C4-2B (cell line): Measurements from ENCODE around the gene ANKRD12.

Experiments
- H3K27ac ChIP-seq: fragments of 450-650 bp; 2 replicates; pipeline ENCODE4 v1.5.1; 2017
- ZFX ChIP-seq: fragments of 450-650 bp; IDR thresholded peaks from 2 replicates; pipeline ENCODE4 v1.6.1; 2017
- TF ChIP-seq, protein P1 (sequence below): fragments of 450-650 bp; conservative IDR thresholded peaks from 2 replicates; pipeline ENCODE4 v1.5.1; 2017; ENCODE audit warnings: mild to moderate bottlenecking

ANKRD12 gene

DNA sequence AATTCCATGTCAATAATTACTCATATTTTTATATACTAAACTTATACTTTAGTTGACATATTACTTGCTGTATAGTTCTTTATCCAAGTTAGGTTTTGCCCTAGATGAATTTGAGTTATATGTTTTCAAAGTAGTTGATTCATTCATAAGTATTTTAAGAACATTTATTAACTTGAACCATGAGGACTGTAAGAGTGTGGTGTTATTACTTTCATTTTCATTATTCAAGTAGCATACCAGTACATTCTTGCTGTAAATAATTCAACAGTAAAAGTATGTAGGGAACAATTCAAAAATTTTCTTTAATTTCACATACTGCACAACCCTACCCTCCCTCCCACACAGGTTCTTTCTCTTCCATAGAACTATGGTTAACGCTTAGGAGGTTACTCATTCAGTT lies 75.4 kb downstream of the ANKRD12 start:
- no peak for TF ChIP-seq ZFX
- TF ChIP-seq, protein P1, sequence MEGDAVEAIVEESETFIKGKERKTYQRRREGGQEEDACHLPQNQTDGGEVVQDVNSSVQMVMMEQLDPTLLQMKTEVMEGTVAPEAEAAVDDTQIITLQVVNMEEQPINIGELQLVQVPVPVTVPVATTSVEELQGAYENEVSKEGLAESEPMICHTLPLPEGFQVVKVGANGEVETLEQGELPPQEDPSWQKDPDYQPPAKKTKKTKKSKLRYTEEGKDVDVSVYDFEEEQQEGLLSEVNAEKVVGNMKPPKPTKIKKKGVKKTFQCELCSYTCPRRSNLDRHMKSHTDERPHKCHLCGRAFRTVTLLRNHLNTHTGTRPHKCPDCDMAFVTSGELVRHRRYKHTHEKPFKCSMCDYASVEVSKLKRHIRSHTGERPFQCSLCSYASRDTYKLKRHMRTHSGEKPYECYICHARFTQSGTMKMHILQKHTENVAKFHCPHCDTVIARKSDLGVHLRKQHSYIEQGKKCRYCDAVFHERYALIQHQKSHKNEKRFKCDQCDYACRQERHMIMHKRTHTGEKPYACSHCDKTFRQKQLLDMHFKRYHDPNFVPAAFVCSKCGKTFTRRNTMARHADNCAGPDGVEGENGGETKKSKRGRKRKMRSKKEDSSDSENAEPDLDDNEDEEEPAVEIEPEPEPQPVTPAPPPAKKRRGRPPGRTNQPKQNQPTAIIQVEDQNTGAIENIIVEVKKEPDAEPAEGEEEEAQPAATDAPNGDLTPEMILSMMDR, result no peak
- H3K27ac ChIP-seq, result no peak overlapping the region

DNA sequence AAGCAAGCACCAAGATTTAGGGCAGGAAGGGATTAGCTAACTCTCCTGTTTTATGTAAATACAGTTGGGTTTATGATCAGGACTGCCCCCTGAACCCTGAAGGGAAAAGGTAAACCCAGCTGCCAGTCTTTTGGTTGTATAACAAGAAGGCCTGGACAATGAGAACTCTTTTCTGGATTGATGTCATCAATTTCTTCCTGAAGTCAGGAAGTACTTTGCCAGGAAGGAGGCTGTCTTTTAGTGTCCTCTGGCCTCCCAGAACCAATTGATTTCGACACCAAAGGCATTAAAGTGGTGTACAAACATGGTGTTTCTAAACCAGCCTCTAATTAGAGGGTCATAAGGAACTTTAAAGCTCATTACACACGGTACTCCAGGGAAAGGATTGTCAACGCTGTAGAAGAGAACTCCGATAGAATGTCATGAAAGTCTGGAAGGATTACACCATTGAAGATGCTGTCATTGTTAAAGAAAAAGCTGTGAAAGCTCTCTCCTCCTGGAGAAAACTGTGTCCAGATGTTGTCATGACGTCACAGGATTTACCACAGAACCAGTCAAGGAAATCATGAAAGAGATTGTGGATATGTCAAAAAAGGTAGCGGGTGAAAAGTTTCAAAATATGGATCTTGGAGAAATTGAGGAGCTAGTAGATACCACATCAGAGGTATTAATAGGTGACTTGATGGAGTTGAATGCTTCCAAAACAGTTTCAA lies 78.8 kb downstream of the ANKRD12 start:
- no peak for TF ChIP-seq ZFX
- no peak overlapping the region for H3K27ac ChIP-seq

DNA sequence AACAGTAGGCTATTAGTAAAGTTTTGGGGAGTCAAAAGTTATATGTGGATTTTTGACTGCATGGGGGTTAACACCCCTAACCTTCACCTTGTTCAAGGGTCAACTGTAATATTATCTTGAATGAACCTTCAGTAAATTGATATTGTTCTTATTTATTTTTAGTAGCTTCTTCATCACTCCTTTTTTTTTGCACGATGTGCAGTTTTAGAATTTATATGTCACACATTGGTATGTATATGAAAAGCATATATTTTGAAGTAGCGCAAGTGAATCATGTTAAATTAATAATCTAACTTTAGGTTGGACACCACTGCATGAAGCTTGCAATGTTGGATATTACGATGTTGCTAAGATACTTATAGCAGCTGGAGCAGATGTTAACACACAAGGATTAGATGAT lies 79.9 kb downstream of the ANKRD12 start:
- TF ChIP-seq, protein P1, result no peak
- TF ChIP-seq ZFX, result no peak
- no peak overlapping the region for H3K27ac ChIP-seq

DNA sequence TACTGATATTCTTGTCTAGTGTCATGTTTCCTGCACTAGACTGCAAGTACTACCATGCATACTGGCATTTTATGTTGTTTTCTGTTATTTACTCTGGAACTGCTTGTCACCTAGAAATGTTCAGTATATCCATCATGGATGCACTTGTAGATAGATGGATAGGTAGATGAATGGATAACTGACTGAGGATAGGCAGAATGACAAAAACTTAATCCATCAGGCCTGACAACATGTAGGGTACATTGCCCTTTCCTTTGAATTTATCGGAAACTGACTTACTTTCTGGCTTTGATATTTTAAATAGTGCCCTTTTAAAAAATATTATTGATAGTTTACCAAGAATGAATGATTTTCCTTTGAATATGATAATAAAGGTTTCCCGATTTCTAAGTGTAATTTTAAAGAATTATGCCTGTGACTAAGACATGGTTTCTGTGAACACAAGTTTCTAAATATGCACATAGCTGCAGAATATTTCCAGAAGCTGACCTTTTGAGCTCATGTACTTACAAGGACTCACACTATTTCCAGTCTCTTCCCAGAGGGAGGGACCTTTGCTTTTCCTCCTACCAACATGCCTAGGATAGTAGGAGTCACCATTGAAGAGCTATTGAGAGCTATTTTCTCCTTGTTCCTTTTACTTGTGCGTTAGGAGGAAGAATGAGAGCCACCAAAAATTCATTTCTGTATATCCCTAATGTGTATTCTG lies 81.3 kb downstream of the ANKRD12 start:
- TF ChIP-seq ZFX, result no peak
- TF ChIP-seq, protein P1, result no peak
- H3K27ac ChIP-seq, result no peak overlapping the region

DNA sequence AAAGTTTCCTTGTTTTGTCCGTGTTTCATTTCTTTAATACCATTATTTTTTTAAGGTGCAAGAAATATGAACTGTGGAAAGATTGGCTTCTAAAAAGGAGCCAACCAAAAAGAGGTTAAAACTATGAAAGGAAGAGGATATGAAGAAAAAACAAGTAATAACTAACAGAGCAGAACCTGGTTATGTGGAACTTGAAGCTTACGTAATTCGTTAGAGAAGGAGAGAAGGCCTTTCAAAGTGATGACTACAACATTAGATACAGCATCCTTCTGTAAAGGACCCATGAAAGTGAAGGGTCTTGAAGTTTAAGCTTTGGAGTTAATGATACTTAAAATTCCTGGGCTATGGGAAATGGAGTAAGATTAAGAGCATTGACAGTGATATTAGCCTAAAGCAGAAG lies 84.5 kb downstream of the ANKRD12 start:
- TF ChIP-seq, protein P1, result no peak
- TF ChIP-seq ZFX, result no peak
- H3K27ac ChIP-seq, result no peak overlapping the region

DNA sequence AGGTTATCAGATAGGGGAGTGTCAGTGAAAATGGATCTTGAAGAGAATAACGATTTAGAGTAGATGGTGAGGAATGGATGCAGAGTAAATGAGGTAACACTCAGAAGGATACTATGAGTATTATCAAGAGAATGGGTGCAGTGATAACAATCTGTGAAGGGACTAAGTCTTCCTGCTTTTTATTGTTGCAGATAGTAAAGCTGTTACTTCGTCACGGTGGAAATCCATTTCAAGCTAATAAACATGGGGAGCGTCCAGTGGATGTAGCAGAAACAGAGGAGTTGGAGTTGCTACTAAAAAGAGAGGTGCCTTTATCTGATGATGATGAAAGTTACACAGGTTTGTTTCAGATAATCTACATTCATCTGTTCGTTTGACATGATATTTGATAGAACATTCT lies 85.1 kb downstream of the ANKRD12 start:
- TF ChIP-seq, protein P1, result no peak
- no peak for TF ChIP-seq ZFX
- no peak overlapping the region for H3K27ac ChIP-seq

DNA sequence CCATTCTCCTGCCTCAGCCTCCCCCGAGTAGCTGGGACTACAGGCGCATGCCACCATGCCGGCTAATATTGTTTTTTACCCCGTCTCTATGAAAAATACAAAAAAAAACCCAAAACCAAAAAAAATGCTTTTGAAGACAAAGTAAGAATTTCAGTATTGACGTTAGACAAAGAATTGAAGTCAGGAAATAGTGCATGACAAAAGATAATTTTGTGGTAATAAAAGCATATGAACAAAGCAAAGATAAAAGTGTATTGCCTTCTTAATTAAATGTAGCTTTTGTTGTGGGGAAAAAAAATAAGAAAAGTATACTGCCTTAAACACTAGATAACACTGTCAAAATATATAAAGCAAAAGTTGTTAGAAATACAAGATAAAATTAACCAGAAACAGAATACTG lies 86.8 kb downstream of the ANKRD12 start:
- TF ChIP-seq, protein P1, result no peak
- TF ChIP-seq ZFX, result no peak
- H3K27ac ChIP-seq, result no peak overlapping the region
